H7 (cell line): Measurements from ENCODE around the gene INPP4B. TPM values are rescaled to one million over a fixed set of nuclear protein-coding genes. Genes with fewer than 3 reads are reported as not detected.

ENCODE experiments used
- DNase-seq: peaks from one replicate; pipeline ENCODE4 v3.0.0; 2012
- H3K27me3 ChIP-seq: 2 replicates; pipeline ENCODE4 v1.6.0; 2011; ENCODE audit warnings: mild to moderate bottlenecking, low read length; ENCODE audit not compliant: control insufficient read depth, insufficient read depth
- H3K36me3 ChIP-seq: replicated peaks from 2 replicates; pipeline ENCODE4 v1.5.1; 2011; ENCODE audit warnings: low read length; ENCODE audit not compliant: control insufficient read depth, insufficient read depth
- H3K4me3 ChIP-seq: 2 replicates; pipeline ENCODE4 v1.5.1; 2011; ENCODE audit warnings: low read depth, mild to moderate bottlenecking, control low read depth, low read length, moderate library complexity; ENCODE audit not compliant: insufficient read depth
- total RNA-seq: library from RNA; depleted of rRNA; stranded (reverse); fragments of >200 nt; shearing (Covaris generic); gene quantifications from 2 replicates; pipeline ENCODE4 v1.2.3, GENCODE V29; 2014

The INPP4B gene
- total RNA-seq, 1 experiment from 2014 or later: 2.2 TPM

DNA sequence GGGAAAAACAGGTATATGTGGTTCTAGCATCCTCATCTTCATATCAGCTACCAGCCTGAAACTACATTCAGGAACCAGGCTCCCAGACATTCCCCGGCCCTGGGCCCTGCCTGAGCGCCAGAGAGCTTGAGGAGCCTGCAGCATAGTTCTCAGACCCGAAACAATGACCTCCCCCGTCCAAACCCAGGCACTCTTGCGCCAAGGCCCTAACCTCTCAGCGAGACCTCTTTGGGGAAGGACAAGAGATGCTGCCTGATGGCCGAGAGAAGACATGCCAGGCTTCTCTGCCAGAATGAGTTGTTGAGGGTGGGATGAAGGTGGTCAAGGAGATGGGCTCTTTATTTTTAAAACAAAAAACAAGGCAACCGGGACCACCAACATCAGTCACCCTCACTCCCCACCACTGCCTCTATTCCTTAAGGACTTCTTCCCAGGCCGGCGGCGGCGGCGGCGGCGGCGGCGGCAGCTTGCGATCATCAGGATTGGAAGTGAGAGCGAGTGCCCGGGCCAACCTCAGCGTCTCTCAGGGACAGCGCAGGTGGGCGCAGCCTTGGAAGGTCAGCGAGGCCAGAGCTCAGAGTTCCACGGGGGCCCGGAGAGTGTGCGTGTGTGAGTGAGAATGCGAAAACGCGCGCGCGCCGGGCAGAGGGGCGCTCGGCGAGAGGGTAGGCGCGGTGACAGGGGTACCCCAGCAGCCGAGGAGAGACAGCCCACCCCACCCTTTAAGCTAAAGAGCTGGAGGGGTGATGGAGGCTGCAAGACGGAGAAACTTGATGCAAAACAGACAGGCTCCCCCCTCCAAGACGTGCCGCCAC lies 601 bp downstream of the INPP4B start:
- H3K4me3 ChIP-seq: peak overlapping the region; percentile 44
- H3K36me3 ChIP-seq: no peaks in the 10 kb centered on the region
- peaks cover 46% of the 10 kb centered on the region for H3K27me3 ChIP-seq
- DNase-seq: peak; percentile 37

DNA sequence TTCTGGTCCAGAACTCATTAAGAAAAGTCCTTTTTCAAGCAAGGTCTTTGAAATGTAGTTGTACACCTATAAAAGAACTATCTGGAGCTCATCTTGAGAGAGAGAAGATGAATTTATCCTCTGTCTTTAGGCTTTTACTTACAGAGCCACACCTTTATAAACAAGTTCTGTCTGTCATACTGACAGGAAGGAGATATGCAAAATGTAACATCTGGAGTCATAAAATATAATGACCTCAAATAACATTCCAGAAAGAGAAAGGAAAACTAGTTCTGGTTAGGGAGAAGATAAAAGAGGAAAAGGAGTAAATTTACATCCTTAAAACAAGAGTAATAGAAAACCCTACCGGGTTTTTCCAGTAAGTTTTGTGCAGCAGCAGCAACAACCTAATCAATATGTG lies 1.3 kb downstream of the INPP4B start:
- Histone ChIP-seq H3K27me3 (peaks cover 46% of the 10 kb centered on the region), H3K36me3 (no peaks in the 10 kb centered on the region), H3K4me3 (no peak overlapping the region)
- no peak for DNase-seq

DNA sequence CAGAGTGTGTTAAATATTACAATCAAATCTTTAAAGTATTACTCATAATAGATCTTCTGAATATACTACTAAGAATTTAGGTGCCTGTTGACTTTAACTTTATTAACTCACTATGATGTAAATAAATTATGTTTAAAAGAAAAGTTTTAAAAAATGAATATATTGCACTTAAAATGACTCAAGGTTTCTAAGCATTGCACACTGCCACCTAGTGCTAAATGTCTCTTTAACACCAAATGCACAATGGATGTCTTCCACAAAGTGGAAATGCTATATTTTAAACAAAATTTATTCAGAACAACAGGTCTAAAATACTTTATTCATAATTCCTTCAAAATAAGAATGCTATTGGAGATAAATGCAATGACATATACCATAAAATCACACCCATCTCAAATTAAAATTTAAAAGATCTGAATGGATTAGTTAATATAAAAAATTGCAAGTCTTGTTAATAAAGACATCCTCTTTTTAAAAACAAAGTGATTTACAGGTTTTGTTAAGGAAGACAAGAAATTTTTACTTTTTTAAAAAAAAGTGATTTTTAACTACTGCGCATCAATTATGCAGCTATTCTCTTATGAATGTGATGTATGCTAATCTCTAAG lies 5.5 kb downstream of the INPP4B start:
- Histone ChIP-seq H3K4me3 (no peak overlapping the region), H3K36me3 (no peaks in the 10 kb centered on the region), H3K27me3 (peaks cover 21% of the 10 kb centered on the region)
- no peak for DNase-seq

DNA sequence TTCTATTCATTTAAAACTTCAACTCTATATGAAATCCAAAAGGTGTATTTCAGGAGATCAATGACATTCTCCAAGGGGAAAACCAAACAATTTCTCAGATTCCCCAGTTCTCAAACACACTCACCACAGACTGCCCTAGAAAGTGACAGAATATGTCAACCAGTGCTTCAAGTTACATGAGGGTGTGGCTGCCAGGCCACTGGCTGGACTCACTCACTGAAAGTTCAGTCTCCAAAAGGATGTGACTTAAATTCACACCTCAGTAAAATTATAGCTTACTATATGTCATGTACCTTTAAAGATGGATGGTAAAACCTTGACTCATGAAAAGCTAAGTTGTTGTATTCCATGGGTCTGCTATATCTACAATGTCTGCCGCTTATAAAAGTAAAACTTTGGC lies 7.3 kb downstream of the INPP4B start:
- no peak overlapping the region for H3K4me3 ChIP-seq
- peaks cover 3% of the 10 kb centered on the region for H3K27me3 ChIP-seq
- no peaks in the 10 kb centered on the region for H3K36me3 ChIP-seq
- no peak for DNase-seq

DNA sequence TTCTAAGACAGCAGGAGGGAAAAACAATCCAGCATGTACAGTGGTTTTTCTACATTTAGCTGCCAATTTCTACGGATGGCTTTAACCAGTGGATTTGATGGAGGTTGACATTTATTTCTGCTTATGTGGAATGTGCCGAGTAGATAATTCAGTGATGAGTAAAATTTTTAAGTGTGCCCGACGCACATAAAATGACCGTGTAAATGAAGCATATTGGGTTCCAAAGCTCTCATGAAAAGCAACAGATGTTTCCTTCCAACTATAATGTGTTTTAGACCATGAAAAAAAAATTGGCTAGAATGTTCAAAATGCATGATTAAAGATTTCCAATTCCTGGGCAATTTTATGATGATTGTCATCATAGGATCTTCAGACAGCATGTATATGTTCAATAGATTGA lies 14.1 kb downstream of the INPP4B start:
- Histone ChIP-seq H3K36me3 (no peaks in the 10 kb centered on the region), H3K4me3 (no peak overlapping the region), H3K27me3 (no peaks in the 10 kb centered on the region)
- no peak for DNase-seq

DNA sequence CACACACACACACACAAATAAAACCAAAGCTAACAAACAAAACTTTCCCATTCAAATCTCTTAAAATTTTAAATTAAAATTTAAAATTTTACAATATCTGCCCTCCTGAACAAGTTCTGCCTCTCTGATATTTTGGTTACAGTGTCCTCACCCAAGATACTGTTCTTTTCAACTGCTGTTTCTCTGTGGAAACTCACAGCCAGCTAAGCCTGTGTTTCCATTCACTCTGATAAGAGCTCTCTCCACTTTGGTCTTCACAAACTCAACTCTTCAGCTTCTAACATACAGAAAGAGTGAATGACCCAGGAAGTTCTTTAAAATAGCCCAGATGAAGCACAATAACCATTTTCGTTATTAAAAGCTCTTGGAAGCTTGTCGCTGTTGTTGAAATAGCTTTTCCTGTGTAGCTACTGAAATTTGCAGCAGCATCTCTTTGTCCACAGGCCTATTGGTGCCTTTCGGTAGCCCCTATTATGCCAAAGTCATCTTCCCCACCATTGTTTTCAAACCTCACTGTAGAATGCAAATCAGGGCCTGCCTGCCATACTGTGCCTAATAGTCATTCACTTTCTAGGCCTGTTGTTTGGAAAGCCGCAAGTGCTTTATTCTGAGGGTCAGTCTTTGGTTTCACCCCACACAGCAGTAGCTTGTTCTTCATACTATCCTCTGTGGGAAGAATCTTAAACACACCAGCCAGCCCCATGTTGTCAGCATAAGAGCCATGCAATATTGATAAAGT lies 19.4 kb downstream of the INPP4B start:
- DNase-seq: no peak
- Histone ChIP-seq H3K27me3 (no peaks in the 10 kb centered on the region), H3K4me3 (no peak overlapping the region), H3K36me3 (no peaks in the 10 kb centered on the region)

DNA sequence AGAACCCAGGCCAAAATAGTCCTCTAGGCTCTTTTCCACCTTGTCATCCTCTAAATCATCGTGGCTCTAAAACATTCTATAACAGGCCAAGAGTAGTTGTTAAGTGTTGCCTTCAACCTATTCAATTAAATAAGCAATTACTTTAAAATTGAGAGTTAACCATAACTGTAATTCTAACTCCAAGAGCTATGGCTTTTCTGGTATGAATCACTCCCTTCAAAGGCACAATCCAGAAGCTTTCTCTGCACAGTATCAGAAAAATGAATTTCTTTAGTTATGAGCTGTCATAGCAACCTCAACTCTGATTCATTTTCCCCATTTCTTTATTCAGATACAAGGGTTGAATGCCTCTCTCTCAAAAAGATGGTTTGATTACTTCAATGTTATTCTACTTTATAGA lies 21.7 kb downstream of the INPP4B start:
- no peaks in the 10 kb centered on the region for H3K36me3 ChIP-seq
- H3K27me3 ChIP-seq: no peaks in the 10 kb centered on the region
- no peak for DNase-seq
- H3K4me3 ChIP-seq: no peak overlapping the region

DNA sequence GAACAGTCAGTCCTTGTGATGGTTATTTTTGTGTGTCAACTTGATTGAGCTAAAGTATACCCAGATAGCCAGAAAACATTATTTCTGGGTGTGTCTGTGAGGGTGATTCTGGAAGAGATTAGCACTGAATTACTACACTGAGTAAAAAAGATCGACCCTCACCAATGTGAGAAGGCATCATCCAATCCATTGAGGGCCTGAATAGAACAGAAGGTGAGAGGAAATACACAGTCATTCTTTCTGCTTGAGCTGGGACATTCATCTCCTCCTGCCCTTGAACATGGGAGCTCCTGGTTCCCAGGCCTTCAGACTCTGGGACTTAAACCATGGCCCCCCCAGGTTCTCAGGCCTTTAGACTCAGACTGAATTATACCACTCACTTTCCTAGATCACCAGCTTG lies 22.3 kb downstream of the INPP4B start:
- Histone ChIP-seq H3K4me3 (no peak overlapping the region), H3K27me3 (no peaks in the 10 kb centered on the region), H3K36me3 (no peaks in the 10 kb centered on the region)
- no peak for DNase-seq

DNA sequence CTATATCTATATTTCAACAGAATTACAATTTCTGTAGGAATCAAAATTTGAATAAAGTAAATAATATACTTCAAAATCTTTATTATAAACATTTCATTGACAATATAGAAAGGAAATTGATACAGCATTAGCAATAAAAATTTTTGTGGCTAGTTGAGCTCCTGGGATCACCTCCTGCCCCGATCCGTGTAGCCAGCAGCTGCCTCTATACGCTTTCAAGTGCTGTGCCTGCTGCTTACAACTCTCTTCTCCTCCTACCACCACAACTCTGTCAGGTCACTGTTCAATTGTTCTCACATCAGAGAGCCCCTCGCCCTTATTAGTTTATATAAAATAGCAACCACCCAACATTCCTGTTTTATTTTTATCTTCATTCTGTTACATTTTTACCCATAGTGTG lies 27.6 kb downstream of the INPP4B start:
- H3K36me3 ChIP-seq: no peaks in the 10 kb centered on the region
- H3K4me3 ChIP-seq: no peak overlapping the region
- H3K27me3 ChIP-seq: no peaks in the 10 kb centered on the region
- no peak for DNase-seq

DNA sequence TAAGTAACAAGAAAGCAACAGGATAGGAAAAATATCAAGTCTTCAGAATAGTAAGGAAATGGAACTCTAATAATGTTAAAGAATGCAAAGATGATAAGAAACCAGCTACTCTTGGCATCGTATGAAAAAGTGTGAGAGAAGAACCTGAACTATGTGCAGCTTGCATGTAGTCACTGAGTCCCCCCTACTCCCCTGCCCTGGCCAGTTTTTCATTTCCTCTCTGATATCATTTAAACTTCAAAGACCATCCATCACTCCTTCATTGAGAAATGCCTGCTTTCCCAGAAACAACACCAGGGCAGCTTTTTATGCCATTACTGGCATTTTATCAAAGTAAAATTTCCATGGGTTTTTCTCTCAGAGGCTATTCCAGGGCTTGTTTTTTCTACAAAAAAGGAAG lies 28.1 kb downstream of the INPP4B start:
- H3K27me3 ChIP-seq: no peaks in the 10 kb centered on the region
- no peak for DNase-seq
- no peak overlapping the region for H3K4me3 ChIP-seq
- H3K36me3 ChIP-seq: no peaks in the 10 kb centered on the region

DNA sequence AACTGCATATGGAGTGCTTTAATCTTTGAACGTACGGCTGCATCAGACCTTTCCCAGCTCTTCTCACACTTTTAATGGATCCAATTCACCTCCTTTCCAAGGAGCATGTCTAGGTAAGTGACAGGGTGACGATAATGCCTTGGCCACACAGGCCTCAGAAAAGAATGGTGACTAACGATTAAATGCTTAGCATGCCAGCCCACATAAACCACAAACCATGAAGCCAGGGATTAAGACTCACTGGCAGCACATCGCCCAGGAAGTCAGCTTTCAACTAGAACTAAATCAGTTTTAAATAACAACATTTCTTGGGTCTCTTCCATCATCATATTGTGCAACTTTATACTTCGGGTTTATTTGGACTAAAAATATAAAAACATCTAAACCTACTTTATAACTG lies 28.7 kb downstream of the INPP4B start:
- DNase-seq: no peak
- H3K27me3 ChIP-seq: no peaks in the 10 kb centered on the region
- H3K4me3 ChIP-seq: no peak overlapping the region
- no peaks in the 10 kb centered on the region for H3K36me3 ChIP-seq

DNA sequence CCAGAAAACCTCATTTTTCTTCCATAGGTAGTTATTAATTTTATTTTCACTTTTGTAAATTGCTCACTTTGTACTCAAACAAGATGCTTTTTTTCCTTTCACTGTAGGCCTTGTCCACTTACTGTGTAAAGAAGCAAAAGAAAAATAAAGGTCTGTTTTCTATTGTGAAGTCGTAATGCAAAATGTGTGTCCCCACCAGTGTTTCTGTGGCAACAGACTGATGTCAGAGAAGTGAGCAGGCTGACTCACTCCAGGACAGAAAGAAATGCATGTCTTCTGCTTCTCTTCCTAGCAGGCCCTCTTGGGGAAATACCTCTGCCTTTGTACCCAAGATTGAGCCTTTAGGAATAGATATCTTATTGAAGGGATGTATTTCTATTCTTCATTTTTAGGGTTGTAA lies 30.3 kb downstream of the INPP4B start:
- no peaks in the 10 kb centered on the region for H3K27me3 ChIP-seq

DNA sequence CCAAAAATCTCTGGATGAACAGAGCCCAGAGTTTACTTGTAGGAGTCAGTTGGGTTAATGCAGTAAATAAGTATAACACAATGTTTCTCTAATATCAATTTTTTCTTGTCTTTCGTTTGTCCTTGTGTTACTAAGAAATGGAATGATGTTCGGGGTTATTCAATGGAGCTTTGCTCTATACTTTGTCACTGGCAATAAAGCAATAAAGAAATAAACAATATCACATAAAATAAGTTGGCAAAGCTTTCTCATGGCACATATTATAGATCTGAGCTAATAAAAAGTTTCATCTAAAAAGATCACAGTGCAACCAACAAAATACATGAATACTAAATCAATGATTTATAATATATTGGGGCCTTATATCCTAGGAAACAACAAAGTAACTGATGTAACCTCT lies 32.7 kb downstream of the INPP4B start:
- no peak for DNase-seq
- no peaks in the 10 kb centered on the region for H3K27me3 ChIP-seq
- no peak overlapping the region for H3K4me3 ChIP-seq
- H3K36me3 ChIP-seq: no peaks in the 10 kb centered on the region

More for the DNA sequence above, 30.3 kb downstream of the INPP4B start:
- Histone ChIP-seq H3K4me3 (no peak overlapping the region), H3K36me3 (no peaks in the 10 kb centered on the region)
- no peak for DNase-seq

DNA sequence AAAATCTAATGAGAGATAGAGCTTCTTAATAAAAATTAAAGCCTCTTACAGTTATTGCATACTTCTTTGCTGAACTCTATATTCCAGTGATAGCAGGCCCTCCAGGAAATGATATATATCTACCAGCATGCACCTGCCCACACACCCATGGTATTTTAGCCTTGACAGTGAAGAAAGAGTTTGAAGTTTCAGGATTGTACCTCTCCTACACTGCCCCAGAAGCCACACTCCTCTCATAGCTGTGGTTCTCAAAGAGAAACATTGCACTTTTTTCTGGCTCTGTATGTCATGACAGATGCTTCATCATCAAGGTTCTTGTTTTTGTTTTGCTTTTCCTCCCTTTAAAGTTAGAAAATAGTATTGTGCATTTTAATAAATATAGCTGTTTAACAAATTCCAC lies 34.0 kb downstream of the INPP4B start:
- no peak for DNase-seq
- Histone ChIP-seq H3K4me3 (no peak overlapping the region), H3K27me3 (no peaks in the 10 kb centered on the region), H3K36me3 (no peaks in the 10 kb centered on the region)

DNA sequence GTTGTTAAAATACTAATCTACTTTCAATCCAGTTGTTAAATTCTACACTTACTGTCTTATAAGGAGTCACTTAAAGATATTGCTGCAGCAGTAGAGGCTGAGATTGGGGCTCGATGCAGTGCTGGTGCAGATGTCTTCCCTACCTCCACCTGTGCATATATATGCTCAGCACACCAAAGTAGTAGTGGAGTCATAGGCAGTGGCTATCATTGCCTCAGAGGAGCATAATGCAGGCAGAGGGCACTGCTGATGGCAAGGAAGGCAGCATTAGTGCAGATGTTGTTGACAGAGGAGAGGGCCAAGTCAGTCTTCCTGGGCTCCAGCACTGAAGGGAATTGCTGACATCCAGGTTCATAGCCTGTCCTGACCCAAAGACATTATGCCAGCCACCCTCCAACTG lies 35.1 kb downstream of the INPP4B start:
- Histone ChIP-seq H3K27me3 (no peaks in the 10 kb centered on the region), H3K4me3 (no peak overlapping the region), H3K36me3 (no peaks in the 10 kb centered on the region)
- no peak for DNase-seq
